ENCODE data around the gene PKP3.
"Not testable (repeated sequence)": the region's sequence is repeated elsewhere in the genome, so short reads cannot be mapped to it uniquely, and the experiment has no call there.

PKP3 gene

GRCh38 chr11:377174-377865, 16.7 kb upstream of the PKP3 start:
- DNase-seq (ENCODE audit: low spot score) = no peak

- no peak for DNase-seq (ENCODE audit: low spot score)
These were observed 16.0 kb upstream of the PKP3 start for GRCh38 chr11:377883-378500.

- DNase-seq (ENCODE audit: low spot score) = no peak
These were observed 14.6 kb upstream of the PKP3 start for GRCh38 chr11:379205-380094.

GRCh38 chr11:380095-380480, 13.9 kb upstream of the PKP3 start:
- DNase-seq (ENCODE audit: low spot score) = no peak

GRCh38 chr11:380491-380890, 13.5 kb upstream of the PKP3 start:
- no peak for DNase-seq (ENCODE audit: low spot score)

GRCh38 chr11:380996-381395, 13.0 kb upstream of the PKP3 start:
- no peak for DNase-seq (ENCODE audit: low spot score)

GRCh38 chr11:381501-382072, 12.4 kb upstream of the PKP3 start:
- no peak for DNase-seq (ENCODE audit: low spot score)

- no peak for DNase-seq (ENCODE audit: low spot score)
These were observed 11.9 kb upstream of the PKP3 start for GRCh38 chr11:382081-382629.

GRCh38 chr11:383431-383830, 10.6 kb upstream of the PKP3 start:
- DNase-seq (ENCODE audit: low spot score) = no peak

- no peak for DNase-seq (ENCODE audit: low spot score)
These were observed 9.5 kb upstream of the PKP3 start for GRCh38 chr11:384511-384910.

- DNase-seq (ENCODE audit: low spot score) = no peak
These were observed 8.2 kb upstream of the PKP3 start for GRCh38 chr11:385594-386351.

GRCh38 chr11:386483-386882, 7.5 kb upstream of the PKP3 start:
- no peak for DNase-seq (ENCODE audit: low spot score)

- DNase-seq (ENCODE audit: low spot score) = no peak
These were observed 6.7 kb upstream of the PKP3 start for GRCh38 chr11:387193-387793.

GRCh38 chr11:389369-389768, 4.6 kb upstream of the PKP3 start:
- not testable (repeated sequence) for DNase-seq (ENCODE audit: low spot score)

- DNase-seq (ENCODE audit: low spot score) = no peak
These were observed 3.8 kb upstream of the PKP3 start for GRCh38 chr11:390175-390574.

GRCh38 chr11:391117-392017, 2.6 kb upstream of the PKP3 start:
- DNase-seq (ENCODE audit: low spot score) = no peak

- no peak for DNase-seq (ENCODE audit: low spot score)
These were observed 1.8 kb upstream of the PKP3 start for GRCh38 chr11:392102-392777.

GRCh38 chr11:393219-394033, 583 bp upstream of the PKP3 start:
- peak; percentile 97 for DNase-seq (ENCODE audit: low spot score)

Measured in AG20443 (cell line).